Activated CD8-positive, alpha-beta memory T cell treated with anti-CD3 and anti-CD28 coated beads, Interleukin-2, amount 50 U/mL, for 48 hours (primary cell): ENCODE results near the gene RHBG.
A peak's percentile ranks its signal among the peaks of the same experiment; 100 is the strongest.
"Not testable (repeated sequence)": the region's sequence is repeated elsewhere in the genome, so short reads cannot be mapped to it uniquely, and the experiment has no call there.

Source experiments
- DNase-seq: peaks from one replicate; pipeline ENCODE4 v3.0.0-alpha.2; 2020

RHBG gene, protein sequence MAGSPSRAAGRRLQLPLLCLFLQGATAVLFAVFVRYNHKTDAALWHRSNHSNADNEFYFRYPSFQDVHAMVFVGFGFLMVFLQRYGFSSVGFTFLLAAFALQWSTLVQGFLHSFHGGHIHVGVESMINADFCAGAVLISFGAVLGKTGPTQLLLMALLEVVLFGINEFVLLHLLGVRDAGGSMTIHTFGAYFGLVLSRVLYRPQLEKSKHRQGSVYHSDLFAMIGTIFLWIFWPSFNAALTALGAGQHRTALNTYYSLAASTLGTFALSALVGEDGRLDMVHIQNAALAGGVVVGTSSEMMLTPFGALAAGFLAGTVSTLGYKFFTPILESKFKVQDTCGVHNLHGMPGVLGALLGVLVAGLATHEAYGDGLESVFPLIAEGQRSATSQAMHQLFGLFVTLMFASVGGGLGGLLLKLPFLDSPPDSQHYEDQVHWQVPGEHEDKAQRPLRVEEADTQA

DNA sequence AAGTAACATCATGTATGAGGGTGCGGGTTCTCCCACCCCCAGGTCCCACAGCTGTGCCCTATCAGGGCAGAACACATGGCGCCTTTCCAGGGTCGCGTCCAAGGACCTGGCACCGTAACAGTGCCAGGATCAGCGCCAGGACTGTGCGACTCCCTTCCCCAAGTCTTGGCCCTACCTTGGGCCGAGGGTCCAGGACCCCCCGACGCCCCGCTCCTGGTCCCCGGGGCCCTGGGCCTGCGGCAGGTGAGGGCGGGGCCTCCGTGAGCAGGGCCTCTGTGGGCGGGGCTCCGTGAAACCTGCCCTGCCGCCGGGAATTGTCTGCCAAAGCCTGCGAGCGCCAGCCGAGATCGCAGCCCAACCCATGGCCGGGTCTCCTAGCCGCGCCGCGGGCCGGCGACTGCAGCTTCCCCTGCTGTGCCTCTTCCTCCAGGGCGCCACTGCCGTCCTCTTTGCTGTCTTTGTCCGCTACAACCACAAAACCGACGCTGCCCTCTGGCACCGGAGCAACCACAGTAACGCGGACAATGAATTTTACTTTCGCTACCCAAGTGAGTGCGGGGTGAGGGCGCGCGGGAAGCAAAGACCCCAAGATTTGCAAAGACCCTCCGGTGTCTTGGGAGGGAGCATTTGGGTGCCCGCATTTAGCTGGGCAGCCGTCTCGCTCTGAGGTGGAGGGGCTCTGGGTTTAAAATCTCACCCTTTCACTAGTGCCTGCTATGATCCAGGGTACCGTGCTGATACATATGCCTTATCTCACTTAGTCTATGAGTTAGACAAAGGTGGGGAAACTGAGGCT is at the start of gene RHBG:
Gene RHBG, plus strand, starts transcription at position 323 of the 796 bp plus-strand sequence. Its CDS starts 39 bp downstream, at position 362.
- DNase-seq = no peak

DNA sequence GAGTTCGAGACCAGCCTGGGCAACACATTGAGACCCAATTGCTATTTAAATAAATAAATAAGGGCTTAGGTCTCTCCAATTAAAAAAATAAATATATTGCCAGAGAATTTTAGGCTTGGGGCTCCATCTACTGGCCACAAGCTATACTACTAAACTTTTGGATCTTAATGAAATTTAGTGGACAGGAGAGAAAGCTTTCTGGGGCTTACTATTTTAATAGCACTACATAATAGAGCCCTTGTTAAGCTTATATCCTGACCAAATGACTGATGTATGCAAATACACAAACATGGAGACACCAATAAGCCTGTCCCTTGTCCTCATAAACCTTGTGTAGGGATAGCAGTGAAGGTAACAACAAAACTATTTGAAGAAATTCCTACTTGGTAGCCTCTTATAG is 49.3 kb upstream of the RHBG start:
- no peak for DNase-seq

DNA sequence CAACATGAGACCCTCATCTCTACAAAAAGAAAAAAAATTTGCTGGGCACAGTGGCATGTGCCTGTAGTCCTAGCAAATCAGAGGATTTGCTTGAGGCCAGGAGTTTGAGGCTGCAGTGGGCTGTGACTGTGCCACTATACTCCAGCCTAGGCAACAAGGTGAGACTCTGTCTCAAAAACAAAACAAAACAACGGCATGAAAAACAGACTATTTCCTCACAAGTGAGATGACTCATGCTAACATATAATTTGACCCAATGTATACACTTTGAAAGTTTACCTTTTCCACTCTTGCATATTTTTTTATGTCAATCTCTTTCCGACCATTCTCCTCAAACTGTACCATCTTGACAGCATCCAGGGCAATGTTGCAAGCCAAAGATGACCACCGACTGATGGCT is 48.5 kb upstream of the RHBG start:
- no peak for DNase-seq

DNA sequence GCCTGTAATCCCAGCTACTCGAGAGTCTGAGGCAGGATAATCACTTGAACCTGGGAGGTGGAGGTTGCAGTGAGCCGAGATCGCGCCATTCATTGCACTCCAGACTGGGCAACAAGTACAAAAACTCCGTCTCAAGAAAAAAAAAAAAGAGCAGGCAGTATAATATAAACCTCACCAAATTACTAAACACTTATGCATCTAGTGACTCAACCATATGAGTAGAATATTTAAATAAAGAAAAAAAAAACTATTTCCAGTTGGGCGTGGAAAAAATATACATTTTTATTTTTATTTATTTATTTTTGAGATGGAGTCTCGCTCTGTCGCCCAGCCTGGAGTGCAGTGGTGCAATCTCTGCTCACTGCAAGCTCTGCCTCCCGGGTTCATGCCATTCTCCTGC is 45.8 kb upstream of the RHBG start:
- not testable (repeated sequence) for DNase-seq

DNA sequence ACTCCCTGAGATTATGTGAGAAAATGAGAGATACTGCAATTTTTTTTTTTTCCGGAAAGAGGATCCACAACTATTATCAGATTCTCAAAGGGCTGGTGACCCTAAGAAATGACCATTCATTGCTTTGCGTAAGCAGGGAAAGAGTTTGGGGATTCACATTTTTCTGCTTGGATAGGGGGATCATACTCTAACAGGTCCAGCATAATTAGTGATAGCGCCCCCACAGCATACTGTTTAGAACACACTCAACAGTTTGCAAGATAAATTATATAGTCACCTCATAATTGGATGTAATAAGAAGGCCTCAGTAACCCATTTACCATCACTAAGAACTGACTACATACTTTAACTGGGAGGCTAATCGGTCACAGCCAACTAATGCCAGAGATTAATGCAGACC is 32.8 kb upstream of the RHBG start:
- DNase-seq = no peak

DNA sequence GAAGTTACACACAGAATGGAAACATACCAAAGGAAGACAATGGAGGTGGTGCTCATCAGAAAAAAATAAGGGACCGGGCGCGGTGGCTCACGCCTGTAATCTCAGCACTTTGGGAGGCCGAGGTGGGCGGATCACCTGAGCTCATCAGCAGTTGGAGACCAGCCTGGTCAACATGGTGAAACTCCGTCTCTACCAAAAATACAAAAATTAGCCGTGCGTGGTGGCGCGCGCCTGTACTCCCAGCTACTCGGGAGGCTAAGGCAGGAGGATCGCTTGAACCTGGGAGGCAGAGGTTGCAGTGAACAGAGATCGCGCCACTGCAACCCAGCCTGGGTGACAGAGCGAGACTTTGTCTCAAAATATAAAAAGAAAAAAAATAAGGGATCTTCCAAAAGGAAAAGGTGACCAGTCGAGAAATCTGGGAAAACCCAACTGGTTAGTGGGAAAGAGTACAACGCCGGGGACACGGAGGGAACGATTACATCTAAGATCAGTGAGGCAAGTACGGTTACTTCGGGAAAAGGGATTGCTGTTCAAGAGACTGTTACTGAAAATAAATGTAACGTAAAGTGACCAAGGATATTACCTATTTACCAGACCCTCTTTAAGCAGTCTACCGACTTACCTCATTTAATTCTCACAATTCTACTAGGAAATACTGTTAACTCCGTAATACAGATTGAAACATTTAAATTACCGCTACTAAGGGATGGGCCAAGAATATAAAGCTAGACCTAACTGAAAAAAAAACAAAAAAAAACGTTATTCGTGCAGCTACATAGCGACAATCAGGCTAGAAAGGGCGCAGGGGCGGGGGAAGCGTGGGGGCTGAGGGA is 31.7 kb upstream of the RHBG start:
- no peak for DNase-seq

DNA sequence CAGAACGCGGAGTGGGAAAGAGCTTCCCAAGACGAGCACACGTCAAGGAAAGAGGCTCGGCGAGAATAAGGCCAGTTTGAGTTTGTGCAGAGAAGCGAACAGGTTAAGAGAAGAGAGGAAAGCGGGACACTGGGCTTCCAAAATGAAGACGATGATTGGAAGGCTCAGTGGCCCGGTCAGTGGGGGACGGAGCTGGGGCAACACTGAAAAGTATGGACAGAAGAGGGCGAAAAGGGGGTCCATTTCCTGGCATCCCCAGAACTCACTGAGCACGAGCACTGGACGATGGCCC is 31.2 kb upstream of the RHBG start:
- no peak for DNase-seq

DNA sequence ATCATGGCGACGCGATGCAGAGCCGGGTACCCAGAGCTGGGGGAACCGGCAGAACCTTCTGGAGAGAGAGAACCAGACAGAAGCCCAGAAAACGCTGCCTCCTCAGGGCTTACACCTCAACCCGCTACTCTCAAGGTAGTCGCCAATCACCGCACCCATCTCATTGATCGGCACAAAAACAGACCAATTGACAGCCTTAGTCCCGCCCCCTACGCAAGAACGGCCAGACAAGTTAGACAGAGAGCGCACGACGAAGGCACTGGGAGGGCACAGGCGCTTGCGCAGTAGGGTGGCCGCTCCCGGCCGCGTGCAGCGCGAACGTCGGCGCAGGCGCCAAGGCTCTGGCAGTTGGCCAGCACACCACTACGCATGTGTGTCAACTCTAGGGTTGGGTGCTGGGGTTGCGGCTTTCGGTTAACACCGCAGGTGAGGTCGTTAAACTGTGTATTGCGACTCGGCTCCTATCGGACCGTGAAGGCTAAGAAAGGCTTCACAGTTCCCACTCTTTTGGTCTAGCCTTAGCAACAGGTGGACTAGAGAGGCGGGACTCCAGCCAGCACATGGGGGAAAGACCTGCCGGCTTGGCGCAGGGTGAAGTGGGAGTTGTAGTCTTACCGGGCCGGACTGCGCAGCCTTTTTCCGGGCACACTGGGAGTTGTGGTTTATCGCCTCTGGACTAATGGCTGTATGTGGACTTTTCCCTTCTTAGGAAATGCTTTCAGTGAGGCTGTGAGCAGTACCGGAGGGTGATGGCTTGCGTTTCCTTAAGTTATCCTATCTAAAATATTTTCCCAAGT is 30.6 kb upstream of the RHBG start, which contains the start of the genes CCT3 and TSACC:
Gene CCT3, minus strand, starts transcription at position 113 of the 797 bp plus-strand sequence. Its CDS starts 108 bp downstream, at position 5.
Gene TSACC, plus strand, starts transcription at position 347 of the 797 bp plus-strand sequence. CDS start 1,232 bp downstream, outside the sequence.
- peak; percentile 100 for DNase-seq

DNA sequence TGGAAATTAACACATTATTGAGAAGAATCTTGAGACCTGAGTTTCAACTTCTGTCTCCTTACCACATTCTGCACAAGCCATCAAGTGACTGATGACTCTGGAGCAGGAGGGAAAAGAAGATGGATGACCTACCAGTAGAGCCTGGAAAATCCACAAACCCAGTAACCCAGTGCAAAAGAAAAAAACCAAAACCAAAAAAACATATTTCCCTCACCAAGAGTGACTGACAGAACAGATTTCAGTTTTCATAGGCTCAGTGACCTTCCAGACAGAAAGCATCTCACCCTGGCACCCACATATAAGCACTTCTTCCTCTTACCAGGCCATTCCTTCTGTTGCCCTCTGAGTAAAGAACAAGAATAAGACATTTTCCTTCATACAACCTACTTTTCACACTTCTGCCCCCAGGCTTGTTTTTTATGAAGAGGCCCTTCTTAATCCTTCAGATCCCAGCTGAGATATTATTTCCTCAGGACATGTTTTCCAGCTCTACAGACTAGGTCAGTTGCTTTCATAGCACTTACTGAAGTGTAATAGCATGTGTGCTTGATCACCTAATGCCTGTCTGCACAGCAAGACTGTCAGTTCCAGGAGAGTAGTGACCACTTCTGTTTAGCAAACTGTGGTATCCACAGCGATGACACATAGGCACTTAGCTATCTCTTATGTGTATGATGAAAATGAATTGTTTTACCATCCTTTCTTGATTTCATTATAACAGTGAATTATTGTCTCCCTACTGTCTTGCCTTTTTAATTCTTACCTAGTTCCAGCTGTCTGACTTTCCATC is 26.6 kb upstream of the RHBG start:
- no peak for DNase-seq

DNA sequence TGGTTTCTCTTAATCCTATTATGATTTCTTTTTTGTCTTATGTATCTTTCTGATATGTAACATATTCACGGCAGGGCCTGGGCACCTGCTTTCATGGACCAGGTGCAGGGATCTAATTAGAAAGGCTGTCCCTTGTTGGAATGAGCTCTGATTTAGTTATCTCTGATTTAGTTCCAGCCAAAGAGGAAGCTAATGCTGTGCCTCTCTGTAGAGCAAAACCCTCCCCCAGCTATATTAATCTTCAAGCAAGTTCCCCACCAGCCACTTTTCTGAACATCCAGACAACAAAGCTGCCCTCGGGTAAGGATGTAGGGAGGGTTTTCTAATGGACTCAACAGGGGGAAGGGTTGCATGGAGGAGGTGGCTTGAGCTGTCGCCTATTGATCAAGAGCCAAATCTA is 24.6 kb upstream of the RHBG start:
- no peak for DNase-seq

DNA sequence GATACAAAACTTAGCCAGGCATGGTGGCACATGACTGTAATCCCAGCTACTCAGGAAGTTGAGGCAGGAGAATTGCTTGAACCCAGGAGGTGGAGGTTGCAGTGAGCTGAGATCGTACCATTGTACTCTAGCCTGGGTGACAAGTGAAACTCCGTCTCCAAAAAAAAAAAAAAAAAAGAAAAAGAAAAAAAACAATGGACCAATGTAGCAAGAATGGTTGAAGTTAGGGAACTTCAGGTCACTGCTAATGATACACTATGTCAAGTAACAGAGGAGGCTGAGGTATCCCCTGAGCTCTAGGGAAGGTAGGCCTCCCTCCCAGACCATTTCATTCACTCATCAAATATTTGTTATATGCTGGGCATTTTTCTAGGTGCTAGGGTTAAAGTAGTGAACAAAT is 23.0 kb upstream of the RHBG start:
- DNase-seq = not testable (repeated sequence)

DNA sequence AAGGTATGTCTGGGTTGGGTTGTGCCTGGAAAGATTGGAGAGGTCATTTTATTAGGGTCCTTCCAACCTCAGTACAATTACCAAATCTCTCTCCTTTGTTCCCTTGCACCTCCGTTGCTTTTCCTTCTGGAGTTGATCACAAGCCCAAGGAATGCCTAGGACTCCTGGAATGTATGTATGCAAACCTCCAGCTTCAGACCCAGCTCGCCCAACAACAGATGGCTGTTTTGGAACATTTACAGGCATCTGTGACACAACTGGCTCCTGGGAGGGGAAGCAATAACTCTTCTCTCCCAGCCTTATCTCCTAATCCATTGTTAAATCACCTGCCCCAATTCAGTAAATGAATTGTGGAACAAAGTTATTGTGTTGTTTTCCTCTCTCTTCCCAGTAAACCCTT is 22.4 kb upstream of the RHBG start:
- DNase-seq = no peak

DNA sequence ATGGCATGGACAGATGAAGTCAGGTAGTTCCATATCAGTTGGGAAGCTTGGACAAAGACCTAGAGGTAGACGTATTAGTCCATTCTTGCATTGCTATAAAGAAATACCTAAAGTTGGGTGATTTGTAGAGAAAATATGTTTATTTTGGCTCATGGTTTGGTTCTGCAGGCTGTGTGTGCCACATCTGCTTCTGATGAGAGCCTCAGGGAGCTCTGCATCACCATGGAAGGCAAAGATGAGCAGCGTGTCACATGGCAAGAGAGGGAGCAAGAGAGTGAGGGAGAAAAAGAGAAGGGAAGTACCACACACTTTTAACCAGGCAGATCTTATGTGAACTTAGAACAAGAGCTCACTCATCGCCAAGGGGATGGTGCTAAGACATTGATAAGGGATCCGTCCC is 21.7 kb upstream of the RHBG start:
- DNase-seq = no peak

DNA sequence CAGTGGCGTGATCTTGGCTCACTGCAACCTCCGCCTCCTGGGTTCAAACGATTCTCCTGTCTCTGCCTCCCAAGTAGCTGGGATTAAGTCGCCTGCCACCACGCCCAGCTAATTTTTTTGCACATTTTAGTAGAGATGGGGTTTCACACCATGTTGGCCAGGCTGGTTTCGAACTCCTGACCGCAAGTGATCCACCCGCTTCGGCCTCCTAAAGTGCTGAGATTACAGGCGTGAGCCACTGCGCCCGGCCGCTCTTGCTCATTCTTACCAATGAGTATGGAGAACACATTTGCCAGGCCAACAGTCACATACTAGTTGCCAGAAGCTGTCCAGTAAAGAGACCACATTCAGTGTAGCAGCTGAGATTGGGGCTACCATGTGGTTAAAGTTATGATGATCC is 16.5 kb upstream of the RHBG start:
- not testable (repeated sequence) for DNase-seq

DNA sequence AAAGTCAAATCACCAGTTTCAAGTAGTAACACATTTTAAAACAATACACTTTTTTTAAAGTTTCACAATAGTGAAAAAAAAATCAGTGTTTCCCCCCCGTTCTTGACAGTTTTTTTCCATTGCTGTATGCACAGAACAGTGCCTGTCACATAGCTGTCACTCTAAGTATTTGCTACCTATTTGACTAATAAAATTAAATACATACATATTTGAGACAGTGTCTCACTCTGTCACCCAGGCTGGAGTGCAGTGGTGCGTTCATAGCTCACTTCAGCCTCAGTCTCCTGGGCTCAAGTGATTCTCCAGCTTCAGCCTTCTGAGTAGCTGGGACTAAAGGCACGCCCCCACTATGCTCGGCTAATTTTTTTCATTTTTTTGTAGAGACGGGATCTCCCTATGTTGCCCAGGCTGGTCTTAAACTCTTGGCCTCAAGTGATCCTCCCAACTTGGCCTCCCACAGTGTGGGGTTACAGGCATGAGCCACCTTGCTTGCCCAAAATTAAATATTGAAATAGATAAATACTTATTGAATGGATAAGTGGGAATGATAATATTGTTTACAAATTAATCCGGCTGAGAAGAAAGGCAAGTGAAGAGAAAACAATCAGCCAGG is 12.6 kb upstream of the RHBG start:
- no peak for DNase-seq

DNA sequence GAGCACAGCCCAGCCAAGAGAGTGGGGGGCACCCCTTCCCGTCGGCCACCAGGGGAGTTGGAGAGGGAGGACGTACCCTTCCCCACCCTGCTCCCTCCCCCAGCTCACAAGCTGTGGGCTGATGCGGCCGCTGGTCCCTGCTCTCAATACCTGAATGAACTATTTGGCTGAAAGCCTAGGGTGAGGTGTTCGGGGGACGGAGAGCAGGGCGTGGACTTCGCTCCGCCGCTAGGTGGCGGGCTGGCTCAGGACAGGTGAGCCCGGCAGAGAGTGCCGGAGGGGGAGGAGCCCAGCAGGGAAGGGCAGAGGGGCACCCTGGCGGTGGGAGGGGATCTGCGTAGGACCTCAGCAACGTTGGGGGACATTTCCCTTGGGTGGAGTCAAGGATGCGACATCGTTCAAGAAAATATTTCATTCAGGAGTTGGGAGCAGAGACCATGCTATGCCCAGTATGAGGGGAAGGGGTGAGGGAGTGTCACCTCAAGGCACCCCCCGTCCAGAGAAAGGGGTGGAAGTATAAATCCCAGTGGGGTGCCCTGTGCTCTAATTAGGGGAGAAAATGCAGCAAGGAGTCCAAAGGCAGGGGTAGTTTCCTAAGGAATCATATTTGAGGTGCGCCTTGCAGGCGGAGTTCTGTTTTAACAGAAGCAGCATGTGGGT is 12.0 kb upstream of the RHBG start:
- DNase-seq = peak; percentile 85

DNA sequence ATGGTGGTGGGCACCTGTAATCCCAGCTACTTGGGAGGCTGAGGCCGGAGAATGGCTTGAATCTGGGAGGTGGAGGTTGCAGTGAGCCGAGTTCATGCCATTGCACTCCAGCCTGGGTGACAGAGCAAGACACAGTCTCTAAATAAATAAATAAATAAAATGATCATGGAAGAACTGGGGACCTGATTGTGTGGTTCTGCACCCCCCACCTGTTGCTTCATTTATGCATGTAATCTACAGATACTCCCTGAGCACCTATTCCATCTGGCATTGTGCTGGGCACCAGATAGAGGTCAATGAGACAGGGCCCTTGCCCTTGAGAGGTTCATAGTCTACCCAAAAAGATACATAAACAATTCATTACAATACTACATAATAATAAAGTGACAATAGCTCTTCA is 11.0 kb upstream of the RHBG start:
- no peak for DNase-seq

DNA sequence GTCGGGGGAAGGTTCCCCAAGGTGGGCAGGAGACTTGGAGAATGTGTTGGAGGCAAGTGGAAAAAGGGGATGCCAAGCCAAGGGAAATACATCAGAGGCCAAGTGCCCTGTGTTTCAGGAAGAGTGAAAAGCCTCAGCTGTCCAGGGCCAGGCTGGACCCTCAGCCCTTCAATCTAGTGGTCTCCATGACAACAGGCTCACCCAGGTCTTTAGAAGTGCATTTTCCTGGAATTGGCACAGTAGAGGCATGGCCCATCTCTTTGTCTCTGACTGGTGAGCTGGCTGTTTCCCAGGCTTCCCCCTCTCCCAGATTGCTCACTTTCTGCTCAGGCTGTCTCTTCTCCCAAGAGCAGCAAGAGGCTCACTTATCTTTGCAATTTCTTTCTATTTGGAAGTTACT is 10.4 kb upstream of the RHBG start:
- DNase-seq = no peak

DNA sequence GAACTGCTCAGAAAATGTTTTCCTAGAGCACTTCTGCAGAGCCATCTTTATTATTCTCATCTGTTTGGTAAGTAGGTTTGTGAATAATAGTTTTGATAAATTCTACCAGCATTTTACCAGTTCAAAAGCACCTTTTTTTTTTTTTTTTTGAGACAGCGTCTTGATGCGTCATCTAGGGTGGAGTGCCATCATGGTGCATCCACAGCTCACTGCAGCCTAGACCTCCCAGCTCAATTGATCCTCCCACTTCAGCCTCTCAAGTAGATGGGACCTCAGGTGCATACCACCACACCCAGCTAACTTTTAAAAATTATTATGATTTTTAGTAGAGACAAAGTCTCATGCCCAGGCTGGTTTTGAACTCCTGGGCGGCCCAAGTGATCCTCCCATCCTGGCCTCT is 9.8 kb upstream of the RHBG start:
- no peak for DNase-seq

DNA sequence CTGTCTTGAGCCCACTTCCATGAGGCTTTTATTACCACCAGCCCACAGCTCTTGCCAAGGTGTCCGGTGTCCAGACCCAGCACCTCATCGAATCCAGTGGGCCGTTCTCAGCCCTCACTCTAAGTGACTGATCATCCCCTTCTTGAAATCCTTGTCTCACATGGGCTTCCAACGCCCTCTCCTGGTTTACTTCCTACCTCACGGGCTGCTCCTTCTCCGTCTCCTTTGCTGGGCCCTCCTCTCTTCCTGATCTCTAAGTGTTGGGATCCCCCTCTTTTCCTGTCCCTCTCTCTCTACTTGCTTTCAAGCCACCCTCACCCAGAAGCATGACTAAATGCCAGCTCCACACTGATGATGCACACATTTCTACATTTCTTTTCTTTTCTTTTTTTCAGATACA is 9.0 kb upstream of the RHBG start:
- DNase-seq = no peak
